Activated CD4-positive, alpha-beta memory T cell treated with anti-CD3 and anti-CD28 coated beads, Interleukin-2, amount 10 ng/mL, durations not matched to agents 7 days and 5 days (primary cell): Measurements from ENCODE around the gene SEMA6A. TPM values are rescaled to one million over a fixed set of nuclear protein-coding genes. Genes with fewer than 3 reads are reported as not detected.

Experiments
- CTCF ChIA-PET: fragments of 350-600 bp; sonication (Branson Sonifier 250); formaldehyde crosslinking; loops from one replicate; lab custom pipeline; 2021; ENCODE audit warnings: antibody characterized with exemption, inconsistent platforms; lab: Charles Lee
- POLR2A ChIA-PET: fragments of 350-600 bp; sonication (Branson Sonifier 250); formaldehyde crosslinking; loops from one replicate; lab custom pipeline; 2021; ENCODE audit warnings: antibody characterized with exemption; lab: Charles Lee
- DNase-seq: peaks from one replicate; pipeline ENCODE4 v3.0.0-alpha.2; 2020
- H3K27ac Mint-ChIP-seq: one replicate; pipeline ENCODE4 v1.8.0; 2021; ENCODE audit warnings: mild to moderate bottlenecking, mixed read lengths
- H3K27me3 Mint-ChIP-seq: one replicate; pipeline ENCODE4 v1.8.0; 2021; ENCODE audit warnings: mixed read lengths
- H3K36me3 Mint-ChIP-seq: one replicate; pipeline ENCODE4 v1.8.0; 2021; ENCODE audit warnings: low read depth, mixed read lengths
- H3K4me1 Mint-ChIP-seq: one replicate; pipeline ENCODE4 v1.8.0; 2021; ENCODE audit warnings: mixed read lengths
- H3K4me3 Mint-ChIP-seq: one replicate; pipeline ENCODE4 v1.8.0; 2021; ENCODE audit warnings: mild to moderate bottlenecking, mixed read lengths
- H3K9me3 Mint-ChIP-seq: one replicate; pipeline ENCODE4 v1.8.0; 2021; ENCODE audit warnings: mixed read lengths
- total RNA-seq, 2 experiments: library from RNA; stranded (reverse); gene quantifications; one replicate each; pipeline ENCODE4 v1.2.3, GENCODE V29; 2021

SEMA6A gene
- total RNA-seq, 2 experiments from 2014 or later, result 0.13 TPM; not detected in 1

GRCh38 chr5:116437351-116437705 lies 137.3 kb downstream of the SEMA6A start:
- H3K27me3 Mint-ChIP-seq, result no peaks in the 10 kb centered on the region
- POLR2A ChIA-PET, result no interaction called here
- H3K4me3 Mint-ChIP-seq, result no peak overlapping the region
- no peak for DNase-seq
- H3K36me3 Mint-ChIP-seq, result no peaks in the 10 kb centered on the region
- H3K4me1 Mint-ChIP-seq, result no peaks in the 10 kb centered on the region
- no peak overlapping the region for H3K27ac Mint-ChIP-seq
- no peaks in the 10 kb centered on the region for H3K9me3 Mint-ChIP-seq
- CTCF ChIA-PET, result no interaction called here

GRCh38 chr5:116436674-116437350 lies 137.8 kb downstream of the SEMA6A start:
- Mint-ChIP-seq H3K4me1 (no peaks in the 10 kb centered on the region), H3K36me3 (no peaks in the 10 kb centered on the region), H3K9me3 (no peaks in the 10 kb centered on the region), H3K27me3 (no peaks in the 10 kb centered on the region), H3K4me3 (no peak overlapping the region), H3K27ac (no peak overlapping the region)
- ChIA-PET CTCF (no interaction called here), POLR2A (no interaction called here)
- DNase-seq, result no peak

- H3K9me3 Mint-ChIP-seq, result no peaks in the 10 kb centered on the region
- H3K4me3 Mint-ChIP-seq, result no peak overlapping the region
- no peaks in the 10 kb centered on the region for H3K27me3 Mint-ChIP-seq
- no peak for DNase-seq
- ChIA-PET POLR2A (no interaction called here), CTCF (no interaction called here)
- H3K4me1 Mint-ChIP-seq, result no peaks in the 10 kb centered on the region
- no peak overlapping the region for H3K27ac Mint-ChIP-seq
- H3K36me3 Mint-ChIP-seq, result no peaks in the 10 kb centered on the region
Measured at GRCh38 chr5:116428966-116429365, 145.7 kb downstream of the SEMA6A start.

GRCh38 chr5:116428413-116428812 lies 146.2 kb downstream of the SEMA6A start:
- no peaks in the 10 kb centered on the region for H3K4me1 Mint-ChIP-seq
- ChIA-PET CTCF (no interaction called here), POLR2A (no interaction called here)
- no peak overlapping the region for H3K27ac Mint-ChIP-seq
- H3K4me3 Mint-ChIP-seq, result no peak overlapping the region
- no peaks in the 10 kb centered on the region for H3K27me3 Mint-ChIP-seq
- no peaks in the 10 kb centered on the region for H3K36me3 Mint-ChIP-seq
- H3K9me3 Mint-ChIP-seq, result no peaks in the 10 kb centered on the region
- no peak for DNase-seq

- ChIA-PET POLR2A (interaction anchor here (0.6 kb wide), 1 partner anchor 722 kb away, joined by 3 read pairs; no protein-coding TSS in a partner anchor), CTCF (no interaction called here)
- no peaks in the 10 kb centered on the region for H3K27me3 Mint-ChIP-seq
- H3K4me1 Mint-ChIP-seq, result no peaks in the 10 kb centered on the region
- H3K4me3 Mint-ChIP-seq, result no peak overlapping the region
- H3K36me3 Mint-ChIP-seq, result no peaks in the 10 kb centered on the region
- peaks cover 3% of the 10 kb centered on the region for H3K9me3 Mint-ChIP-seq
- no peak overlapping the region for H3K27ac Mint-ChIP-seq
- no peak for DNase-seq
Measured at GRCh38 chr5:116424951-116425350, 149.7 kb downstream of the SEMA6A start.

- Mint-ChIP-seq H3K4me3 (no peak overlapping the region), H3K27me3 (no peaks in the 10 kb centered on the region), H3K4me1 (no peaks in the 10 kb centered on the region), H3K9me3 (peaks cover 3% of the 10 kb centered on the region), H3K36me3 (no peaks in the 10 kb centered on the region), H3K27ac (no peak overlapping the region)
- DNase-seq, result no peak
- ChIA-PET POLR2A (no interaction called here), CTCF (no interaction called here)
Measured at GRCh38 chr5:116424258-116424615, 150.4 kb downstream of the SEMA6A start.

GRCh38 chr5:116423587-116424257 lies 150.9 kb downstream of the SEMA6A start:
- Mint-ChIP-seq H3K27ac (no peak overlapping the region), H3K4me3 (no peak overlapping the region), H3K4me1 (no peaks in the 10 kb centered on the region), H3K36me3 (no peaks in the 10 kb centered on the region), H3K27me3 (no peaks in the 10 kb centered on the region), H3K9me3 (peaks cover 3% of the 10 kb centered on the region)
- DNase-seq, result no peak
- ChIA-PET CTCF (no interaction called here), POLR2A (no interaction called here)

GRCh38 chr5:116423141-116423540 lies 151.5 kb downstream of the SEMA6A start:
- Mint-ChIP-seq H3K9me3 (peaks cover 3% of the 10 kb centered on the region), H3K4me1 (no peaks in the 10 kb centered on the region), H3K27me3 (no peaks in the 10 kb centered on the region), H3K36me3 (no peaks in the 10 kb centered on the region), H3K4me3 (no peak overlapping the region), H3K27ac (no peak overlapping the region)
- no peak for DNase-seq
- CTCF ChIA-PET, result no interaction called here
- POLR2A ChIA-PET, result no interaction called here

GRCh38 chr5:116421080-116421629 lies 153.5 kb downstream of the SEMA6A start:
- Mint-ChIP-seq H3K4me1 (no peaks in the 10 kb centered on the region), H3K27me3 (no peaks in the 10 kb centered on the region), H3K9me3 (peaks cover 3% of the 10 kb centered on the region), H3K27ac (no peak overlapping the region), H3K36me3 (no peaks in the 10 kb centered on the region), H3K4me3 (no peak overlapping the region)
- POLR2A ChIA-PET, result no interaction called here
- CTCF ChIA-PET, result no interaction called here
- DNase-seq, result no peak

- H3K4me1 Mint-ChIP-seq, result no peaks in the 10 kb centered on the region
- H3K27me3 Mint-ChIP-seq, result no peaks in the 10 kb centered on the region
- H3K9me3 Mint-ChIP-seq, result peaks cover 3% of the 10 kb centered on the region
- H3K27ac Mint-ChIP-seq, result no peak overlapping the region
- DNase-seq, result no peak
- no peak overlapping the region for H3K4me3 Mint-ChIP-seq
- no peaks in the 10 kb centered on the region for H3K36me3 Mint-ChIP-seq
- POLR2A ChIA-PET, result no interaction called here
- CTCF ChIA-PET, result no interaction called here
Measured at GRCh38 chr5:116420540-116420939, 154.1 kb downstream of the SEMA6A start.

- ChIA-PET POLR2A (no interaction called here), CTCF (no interaction called here)
- no peaks in the 10 kb centered on the region for H3K4me1 Mint-ChIP-seq
- H3K27ac Mint-ChIP-seq, result no peak overlapping the region
- peaks cover 3% of the 10 kb centered on the region for H3K9me3 Mint-ChIP-seq
- no peak for DNase-seq
- H3K27me3 Mint-ChIP-seq, result no peaks in the 10 kb centered on the region
- H3K36me3 Mint-ChIP-seq, result no peaks in the 10 kb centered on the region
- H3K4me3 Mint-ChIP-seq, result no peak overlapping the region
Measured at GRCh38 chr5:116419258-116419657, 155.4 kb downstream of the SEMA6A start.

DNA sequence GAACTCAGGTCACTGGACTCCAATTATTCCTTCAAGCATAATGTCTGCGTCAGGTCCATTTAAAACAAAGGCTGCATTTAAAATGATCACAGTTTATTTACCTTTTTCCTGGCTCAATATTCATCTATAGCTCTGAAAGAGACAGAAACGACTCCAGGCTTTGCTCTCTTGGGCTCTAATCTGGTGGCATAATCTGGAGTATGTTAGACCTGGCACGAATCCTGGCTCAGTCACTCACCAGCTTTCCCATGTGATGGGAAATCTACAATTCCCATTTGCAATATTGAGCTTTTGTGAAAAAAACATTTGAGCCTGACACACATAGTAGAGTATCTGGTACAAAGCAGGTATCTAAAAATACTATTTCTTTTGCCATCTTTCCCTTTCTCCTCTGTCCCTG lies 155.8 kb downstream of the SEMA6A start:
- H3K4me3 Mint-ChIP-seq, result no peak overlapping the region
- no peaks in the 10 kb centered on the region for H3K36me3 Mint-ChIP-seq
- H3K9me3 Mint-ChIP-seq, result peaks cover 3% of the 10 kb centered on the region
- ChIA-PET POLR2A (no interaction called here), CTCF (no interaction called here)
- H3K4me1 Mint-ChIP-seq, result no peaks in the 10 kb centered on the region
- H3K27me3 Mint-ChIP-seq, result no peaks in the 10 kb centered on the region
- DNase-seq, result no peak
- no peak overlapping the region for H3K27ac Mint-ChIP-seq

GRCh38 chr5:116418016-116418415 lies 156.6 kb downstream of the SEMA6A start:
- Mint-ChIP-seq H3K4me3 (no peak overlapping the region), H3K27ac (no peak overlapping the region), H3K36me3 (no peaks in the 10 kb centered on the region), H3K27me3 (no peaks in the 10 kb centered on the region), H3K4me1 (no peaks in the 10 kb centered on the region), H3K9me3 (peaks cover 3% of the 10 kb centered on the region)
- DNase-seq, result no peak
- ChIA-PET POLR2A (no interaction called here), CTCF (no interaction called here)

- no peak overlapping the region for H3K4me3 Mint-ChIP-seq
- H3K4me1 Mint-ChIP-seq, result no peaks in the 10 kb centered on the region
- no peaks in the 10 kb centered on the region for H3K27me3 Mint-ChIP-seq
- CTCF ChIA-PET, result no interaction called here
- peaks cover 3% of the 10 kb centered on the region for H3K9me3 Mint-ChIP-seq
- no peak overlapping the region for H3K27ac Mint-ChIP-seq
- no peak for DNase-seq
- POLR2A ChIA-PET, result no interaction called here
- no peaks in the 10 kb centered on the region for H3K36me3 Mint-ChIP-seq
Measured at GRCh38 chr5:116415989-116416388, 158.6 kb downstream of the SEMA6A start.
